ENCODE measurements around the gene HPCAL4. TPM values are rescaled to one million over a fixed set of nuclear protein-coding genes. Genes with fewer than 3 reads are reported as not detected.
A peak's percentile ranks its signal among the peaks of the same experiment; 100 is the strongest.

Gene HPCAL4
- total and polyA plus RNA-seq, 11 donors: 0.12 to 1.2 (median 0.46) TPM

- intact Hi-C loops (cut with DNase I): loop anchor here in 2 of 10 donors (5.0 kb wide), 1 partner anchor 45 kb away; no protein-coding TSS in a partner anchor
- 1 to 2% (median 1%) methylated on average over 23 to 55 of the region's 55 CpGs for WGBS, 4 donors
- DNase-seq: peak; percentile 53 to 80 (median 70)
Measured at GRCh38 chr1:39671793-39672550, 19.3 kb downstream of the HPCAL4 start, which contains the start of gene NT5C1A. Gene NT5C1A (minus strand): TSS chr1:39672107. CDS start chr1:39672038, 69 bp downstream.

GRCh38 chr1:39671433-39671792 is 19.8 kb downstream of the HPCAL4 start:
- H3K36me3 ChIP-seq: no peaks in the 10 kb centered on the region

More at GRCh38 chr1:39671793-39672550, 19.3 kb downstream of the HPCAL4 start, which contains the start of gene NT5C1A:
- Histone ChIP-seq H3K9me3 (no peaks in the 10 kb centered on the region), H3K27me3 (peaks cover 0 to 26% (median 4%) of the 10 kb centered on the region in 9 donors), H3K4me1 (peaks cover 0 to 53% (median 19%) of the 10 kb centered on the region in 12 donors), H3K27ac (peak within 1 kb of the TSS; percentile 18 to 91 (median 84)), H3K36me3 (no peaks in the 10 kb centered on the region), H3K4me3 (peak within 1 kb of the TSS; percentile 24 to 86 (median 64))
- TF ChIP-seq CTCF (IDR thresholded peaks at IDR 0.05) (no peak), POLR2A (IDR thresholded peaks at IDR 0.05) (no peak)
- ATAC-seq: peak; percentile 44 to 79 (median 76)

GRCh38 chr1:39670689-39671088 is 20.5 kb downstream of the HPCAL4 start:
- ATAC-seq (no peak), DNase-seq (no peak)
- intact Hi-C loops (cut with DNase I): loop anchor here in 2 of 10 donors (5.0 kb wide), 1 partner anchor 47 kb away; no protein-coding TSS in a partner anchor
- peak overlapping the region in 2 of 12 donors; percentile 86 to 89 for H3K27ac ChIP-seq
- H3K9me3 ChIP-seq: no peaks in the 10 kb centered on the region
- peaks cover 0 to 53% (median 19%) of the 10 kb centered on the region in 12 donors for H3K4me1 ChIP-seq
- peaks cover 0 to 26% (median 4%) of the 10 kb centered on the region in 9 donors for H3K27me3 ChIP-seq
- TF ChIP-seq POLR2A (IDR thresholded peaks at IDR 0.05) (no peak), CTCF (IDR thresholded peaks at IDR 0.05) (no peak)
- WGBS, 4 donors: 0 to 24% (median 21%) methylated on average over 1 of the region's 1 CpG
- peak overlapping the region in 7 of 12 donors; percentile 63 to 86 (median 69) for H3K4me3 ChIP-seq
- H3K36me3 ChIP-seq: peaks cover 0 to 1% (median 0%) of the 10 kb centered on the region in 9 donors

More at GRCh38 chr1:39671433-39671792, 19.8 kb downstream of the HPCAL4 start:
- peaks cover 0 to 53% (median 19%) of the 10 kb centered on the region in 12 donors for H3K4me1 ChIP-seq
- peak overlapping the region; percentile 24 to 86 (median 64) for H3K4me3 ChIP-seq
- DNase-seq (peak; percentile 77 to 89 (median 82)), ATAC-seq (peak; percentile 74 to 83 (median 82))
- TF ChIP-seq POLR2A (IDR thresholded peaks at IDR 0.05) (no peak), CTCF (IDR thresholded peaks at IDR 0.05) (no peak)
- H3K27me3 ChIP-seq: peaks cover 0 to 26% (median 4%) of the 10 kb centered on the region in 9 donors
- peak overlapping the region; percentile 18 to 91 (median 84) for H3K27ac ChIP-seq
- intact Hi-C loops (cut with DNase I): loop anchor here in 2 of 10 donors (5.0 kb wide), 1 partner anchor 46 kb away; no protein-coding TSS in a partner anchor
- H3K9me3 ChIP-seq: no peaks in the 10 kb centered on the region
- 1 to 3% (median 3%) methylated on average over 21 to 26 of the region's 26 CpGs for WGBS, 4 donors

GRCh38 chr1:39668894-39669293 is 22.3 kb downstream of the HPCAL4 start:
- WGBS, 4 donors: 67 to 84% (median 76%) methylated on average over 3 of the region's 3 CpGs
- H3K9me3 ChIP-seq: no peaks in the 10 kb centered on the region
- peaks cover 0 to 53% (median 19%) of the 10 kb centered on the region in 12 donors for H3K4me1 ChIP-seq
- intact Hi-C loops (cut with DNase I): no loop called here
- no peak overlapping the region for H3K4me3 ChIP-seq
- no peak for ATAC-seq
- DNase-seq: no peak
- TF ChIP-seq CTCF (IDR thresholded peaks at IDR 0.05): no peak
- TF ChIP-seq POLR2A (IDR thresholded peaks at IDR 0.05): no peak
- H3K27ac ChIP-seq: peak overlapping the region in 4 of 12 donors; percentile 8 to 49 (median 19)
- H3K36me3 ChIP-seq: peaks cover 0 to 7% (median 0%) of the 10 kb centered on the region in 9 donors
- H3K27me3 ChIP-seq: peaks cover 0 to 26% (median 4%) of the 10 kb centered on the region in 9 donors
